Stimulated activated CD4-positive, alpha-beta T cell treated with anti-CD3 and anti-CD28 coated beads, Interleukin-15, amount 100 ng/mL, for 24 hours (primary cell): ENCODE measurements around the gene DECR2.

Experiments used
- DNase-seq: peaks from one replicate; pipeline ENCODE4 v3.0.0-alpha.2; 2020

The DECR2 gene

DNA sequence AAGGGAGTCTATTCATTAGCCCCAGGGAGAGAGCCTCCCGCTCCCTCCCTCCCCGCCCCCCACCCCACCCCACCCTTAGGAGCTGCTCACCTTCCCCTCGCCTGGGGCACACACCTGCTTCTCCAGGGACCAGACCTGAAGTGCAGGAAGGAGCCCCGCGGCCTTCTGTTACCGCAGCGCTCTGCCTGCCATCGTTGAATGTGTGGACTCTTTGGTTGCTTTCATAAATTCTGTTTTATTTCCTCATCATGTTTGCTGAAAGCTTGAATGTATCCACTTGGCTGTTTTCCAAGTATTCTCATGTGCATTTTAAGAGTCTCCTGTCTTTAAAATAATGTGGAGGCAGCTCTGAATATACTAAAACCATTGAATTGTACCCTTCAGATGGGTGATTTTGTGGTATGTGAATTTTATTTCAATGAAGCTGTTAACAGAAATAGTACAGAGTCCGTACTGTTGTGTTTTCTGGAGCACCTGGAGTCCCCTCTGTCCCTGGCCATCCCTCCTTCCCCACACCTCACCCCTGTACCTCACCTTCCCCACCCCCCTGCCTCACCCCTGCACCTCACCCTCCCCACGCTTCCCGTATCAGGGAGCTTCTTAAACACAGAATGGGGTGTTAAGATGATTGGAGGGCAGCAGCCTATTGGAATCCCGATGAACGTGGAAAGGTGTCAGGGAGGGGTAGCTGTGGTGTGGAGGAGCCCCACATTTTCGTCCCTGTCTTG, 49.3 kb downstream of the DECR2 start:
- DNase-seq, result no peak

DNA sequence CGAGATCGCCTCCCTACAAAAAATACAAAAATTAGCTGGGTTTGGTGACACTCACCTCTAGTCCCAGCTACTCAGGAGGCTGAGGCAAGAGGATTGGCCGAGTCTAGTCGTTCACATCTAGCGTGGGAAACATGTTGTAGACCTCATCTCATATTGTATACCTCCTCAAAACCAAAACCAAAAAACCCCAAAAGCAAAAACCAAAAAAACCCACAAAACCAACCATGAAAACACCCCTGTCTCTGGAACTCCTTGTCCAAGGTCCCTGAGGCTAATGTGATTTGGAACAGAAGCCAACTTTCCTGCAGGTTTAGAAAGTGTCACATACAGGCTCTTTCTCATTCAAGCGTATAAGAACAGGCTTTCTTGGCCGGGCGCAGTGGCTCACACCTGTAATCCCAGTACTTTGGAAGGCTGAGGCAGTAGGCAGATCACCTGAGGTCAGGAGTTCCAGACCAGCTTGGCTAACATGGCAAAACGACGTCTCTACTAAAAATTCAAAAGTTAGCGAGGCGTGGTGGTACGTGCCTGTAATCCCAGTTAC, 52.8 kb downstream of the DECR2 start:
- DNase-seq, result no peak

DNA sequence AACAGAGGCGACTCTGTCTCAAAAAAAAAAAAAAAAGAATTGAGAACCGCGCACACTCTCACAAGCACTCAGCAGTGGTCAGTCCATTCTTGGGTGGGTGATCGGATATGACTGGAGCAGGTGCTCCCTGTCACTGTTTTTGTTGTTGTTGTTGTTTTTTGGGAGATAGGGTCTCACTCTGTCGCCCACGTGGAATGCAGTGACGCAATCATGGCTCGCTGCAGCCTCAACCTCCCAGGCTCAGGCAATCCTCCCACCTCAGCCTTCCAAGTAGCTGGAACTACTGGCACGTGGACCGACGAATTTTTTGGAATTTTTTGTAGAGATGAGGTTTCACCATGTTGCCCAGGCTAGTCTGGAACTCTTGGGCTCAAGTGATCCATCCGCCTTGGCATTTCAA, 53.8 kb downstream of the DECR2 start:
- no peak for DNase-seq

DNA sequence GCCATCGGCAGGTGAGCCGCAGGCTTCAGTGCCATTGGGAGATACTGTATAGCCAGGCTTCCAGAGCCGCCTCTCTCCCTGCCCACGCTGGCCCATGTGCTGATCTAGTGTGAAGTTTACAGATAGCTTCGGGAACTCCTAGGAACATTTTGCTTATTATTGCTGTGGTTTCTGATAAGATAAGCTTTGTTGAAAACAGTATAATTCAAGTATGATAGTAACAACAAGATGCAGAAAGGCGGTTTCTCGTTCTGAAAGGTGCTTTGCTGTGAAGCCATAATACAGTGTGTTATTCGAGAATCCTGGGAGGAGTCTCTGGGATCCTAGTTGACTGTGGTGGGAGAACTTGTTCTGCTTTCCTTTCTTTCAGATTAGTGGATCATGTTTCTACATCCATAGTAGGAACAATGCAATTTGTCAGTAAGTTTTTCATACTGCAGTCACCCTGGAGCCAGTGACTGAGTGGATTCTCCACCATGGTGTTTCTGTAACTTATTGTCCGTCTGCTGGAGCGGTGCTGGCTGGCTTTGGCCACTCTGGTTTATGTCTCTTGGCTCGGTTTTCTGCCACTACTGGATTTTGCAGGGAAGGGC, 55.3 kb downstream of the DECR2 start:
- no peak for DNase-seq

DNA sequence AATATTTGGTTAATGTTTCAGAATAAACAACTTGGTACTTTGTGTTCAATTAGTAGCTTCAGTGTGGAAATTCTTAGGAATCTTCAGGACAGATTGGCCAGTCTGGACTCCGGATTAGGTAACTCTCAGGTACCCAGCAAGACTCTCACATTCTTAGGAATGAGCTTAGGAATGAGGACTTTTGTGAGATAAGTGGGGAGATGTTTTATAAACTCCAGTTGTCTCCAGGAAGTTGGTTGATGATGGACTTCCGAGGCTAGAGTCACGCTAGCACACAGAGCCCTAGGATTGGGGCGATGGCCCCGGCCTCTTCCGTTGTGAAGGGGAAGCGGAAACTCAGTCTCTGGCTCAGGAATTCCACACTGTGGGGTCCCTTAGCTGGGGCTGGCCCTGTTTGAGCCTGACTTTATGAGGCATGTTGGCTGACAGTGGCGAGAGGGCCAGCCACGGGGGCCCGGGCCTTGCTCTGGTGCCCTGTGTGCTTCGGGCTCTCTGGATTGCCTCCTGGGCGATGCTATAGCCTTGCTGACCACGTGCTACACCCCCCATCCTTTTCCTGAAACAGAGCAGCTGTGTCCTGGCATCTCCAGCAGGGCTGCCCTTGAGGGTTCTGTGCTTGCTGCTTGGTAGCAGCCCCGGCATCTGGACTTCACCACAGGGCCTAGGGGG, 56.2 kb downstream of the DECR2 start:
- no peak for DNase-seq

DNA sequence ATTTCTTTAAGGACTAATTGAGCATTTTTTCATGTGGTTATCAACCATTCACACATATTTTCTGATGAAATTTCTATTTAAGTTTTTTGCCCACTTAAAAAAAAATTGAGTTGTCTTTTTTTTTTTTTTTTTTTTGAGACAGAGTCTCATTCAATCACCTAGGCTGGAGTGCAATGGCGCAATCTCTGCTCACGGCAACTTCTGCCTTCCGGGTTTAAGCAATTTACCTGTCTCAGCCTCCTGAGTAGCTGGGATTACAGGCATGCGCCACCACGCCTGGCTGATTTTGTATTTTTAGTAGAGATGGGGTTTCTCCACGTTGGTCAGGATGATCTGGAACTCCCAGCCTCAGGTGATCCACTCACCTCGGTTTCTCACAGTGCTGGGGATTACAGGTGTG, 58.1 kb downstream of the DECR2 start:
- no peak for DNase-seq

DNA sequence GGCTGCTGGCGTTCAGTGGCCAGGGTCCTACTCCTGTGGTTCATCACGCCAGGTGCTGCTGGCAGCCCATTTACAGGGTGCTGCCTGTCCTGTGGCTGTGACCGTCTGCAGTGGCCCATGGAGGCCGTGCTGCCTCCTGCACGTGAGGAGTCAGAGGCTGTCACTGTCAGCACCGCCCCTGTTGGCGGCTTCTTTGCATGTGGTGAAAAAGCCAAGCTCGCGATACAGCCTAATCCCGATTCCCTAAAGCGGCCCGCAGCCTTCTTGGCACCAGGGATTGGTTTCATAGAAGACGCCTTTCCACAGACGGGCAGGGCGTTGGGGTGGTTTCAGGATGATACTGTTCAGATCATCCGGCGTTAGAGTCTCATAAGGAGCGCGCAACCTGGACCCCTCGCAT, 59.1 kb downstream of the DECR2 start:
- DNase-seq, result no peak
